ENCODE measurements around the gene NOB1. TPM values are rescaled to one million over a fixed set of nuclear protein-coding genes. Genes with fewer than 3 reads are reported as not detected.
A peak's percentile ranks its signal among the peaks of the same experiment; 100 is the strongest.

The NOB1 gene
- total RNA-seq = 10 to 100 TPM; 39.1 to 44.7 (median 39.7) TPM
- polyA plus RNA-seq = 10 to 100 TPM; 35.1 to 48.8 (median 46.1) TPM
- long read RNA-seq, donor 1, transcript NOB1-201 (9 exons, 1,734 nt) = major isoform, 12 of 13 reads
- long read RNA-seq, donor 1, partial matches to known transcripts = 0 of 13 reads
- long read RNA-seq, donor 1, other reads (novel, unspliced or antisense) = 0 of 13 reads
- long read RNA-seq, donor 2, transcript NOB1-201 (9 exons, 1,734 nt) = major isoform, 14 of 14 reads
- long read RNA-seq, donor 2, partial matches to known transcripts = 0 of 14 reads
- long read RNA-seq, donor 2, other reads (novel, unspliced or antisense) = 0 of 14 reads

DNA sequence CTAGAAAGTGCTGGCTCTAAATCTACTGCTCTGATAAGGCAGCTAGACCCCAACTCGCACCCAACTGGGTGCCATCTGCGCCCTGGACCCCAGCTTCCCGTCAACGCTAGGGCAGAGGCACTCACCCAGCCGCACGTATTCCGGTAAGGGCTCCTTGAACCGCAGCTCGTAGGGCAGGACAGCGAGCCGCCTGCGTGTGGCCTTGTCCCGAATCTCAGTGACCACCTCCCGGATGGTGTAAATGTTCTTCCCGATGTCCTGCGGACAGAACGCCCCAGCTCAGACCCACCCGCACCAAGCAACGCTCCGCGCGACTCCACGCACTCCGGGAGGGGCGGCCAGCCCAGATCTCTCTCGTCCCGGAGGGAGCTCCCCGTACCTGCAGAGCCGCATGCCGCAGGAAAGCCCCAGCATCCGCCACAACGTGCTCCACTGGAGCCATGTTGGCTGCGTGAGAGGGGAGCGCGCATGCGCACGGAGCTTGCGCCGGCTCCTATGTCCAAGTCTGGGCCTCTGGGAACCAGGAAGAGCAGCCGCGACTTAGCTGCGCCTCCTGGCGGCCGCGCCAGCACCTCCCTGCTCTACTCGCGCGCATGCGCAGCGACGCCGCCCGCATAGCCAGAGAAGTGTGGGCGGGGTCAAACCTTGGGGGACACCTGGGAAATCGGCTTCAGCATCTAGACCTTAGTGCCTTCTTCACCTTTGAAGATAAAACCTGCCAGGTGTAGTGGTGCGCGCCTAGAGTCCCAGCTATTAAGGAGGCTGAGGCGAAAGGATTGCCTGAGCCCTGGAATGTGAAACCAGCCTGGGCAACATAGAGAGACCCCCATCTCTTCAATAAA, at the start of gene NOB1:
Gene NOB1 (minus strand): TSS at position 458 of the 842 bp plus-strand sequence. CDS start 16 bp downstream, at position 442.
- DNase-seq = peak; percentile 100
- peaks cover 18 to 30% (median 28%) of the 10 kb centered on the region in 6 donors for H3K4me1 ChIP-seq
- H3K4me3 ChIP-seq = peak within 1 kb of the TSS; percentile 61 to 100 (median 92)
- intact Hi-C loops (cut with DNase I; ENCODE audit: low total_unique reads) = loop anchor here (5.0 to 10.0 kb wide), 2 partner anchors 47 to 360 kb away; no protein-coding TSS in a partner anchor
- H3K27ac ChIP-seq = peak within 1 kb of the TSS; percentile 73 to 89 (median 81)
- peaks cover 0 to 31% (median 24%) of the 10 kb centered on the region in 6 donors for H3K36me3 ChIP-seq
- no peaks in the 10 kb centered on the region for H3K9me3 ChIP-seq
- no peaks in the 10 kb centered on the region for H3K27me3 ChIP-seq (replicated peaks in 1 of 7)
- 0 to 1% (median 0%) methylated on average over 24 to 58 of the region's 58 CpGs for WGBS, 5 donors
- TF ChIP-seq POLR2A (IDR thresholded peaks at IDR 0.05) (peak in 2 of 3 donors; percentile 54 to 64), POLR2AphosphoS5 (IDR thresholded peaks at IDR 0.05) (peak; percentile 95 to 97 (median 95))
- TF ChIP-seq, protein P1, sequence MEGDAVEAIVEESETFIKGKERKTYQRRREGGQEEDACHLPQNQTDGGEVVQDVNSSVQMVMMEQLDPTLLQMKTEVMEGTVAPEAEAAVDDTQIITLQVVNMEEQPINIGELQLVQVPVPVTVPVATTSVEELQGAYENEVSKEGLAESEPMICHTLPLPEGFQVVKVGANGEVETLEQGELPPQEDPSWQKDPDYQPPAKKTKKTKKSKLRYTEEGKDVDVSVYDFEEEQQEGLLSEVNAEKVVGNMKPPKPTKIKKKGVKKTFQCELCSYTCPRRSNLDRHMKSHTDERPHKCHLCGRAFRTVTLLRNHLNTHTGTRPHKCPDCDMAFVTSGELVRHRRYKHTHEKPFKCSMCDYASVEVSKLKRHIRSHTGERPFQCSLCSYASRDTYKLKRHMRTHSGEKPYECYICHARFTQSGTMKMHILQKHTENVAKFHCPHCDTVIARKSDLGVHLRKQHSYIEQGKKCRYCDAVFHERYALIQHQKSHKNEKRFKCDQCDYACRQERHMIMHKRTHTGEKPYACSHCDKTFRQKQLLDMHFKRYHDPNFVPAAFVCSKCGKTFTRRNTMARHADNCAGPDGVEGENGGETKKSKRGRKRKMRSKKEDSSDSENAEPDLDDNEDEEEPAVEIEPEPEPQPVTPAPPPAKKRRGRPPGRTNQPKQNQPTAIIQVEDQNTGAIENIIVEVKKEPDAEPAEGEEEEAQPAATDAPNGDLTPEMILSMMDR (IDR thresholded peaks at IDR 0.05 in 8 of 11, conservative IDR thresholded peaks at IDR 0.05 in 3 of 11) = peak; percentile 99 to 100 (median 100)

DNA sequence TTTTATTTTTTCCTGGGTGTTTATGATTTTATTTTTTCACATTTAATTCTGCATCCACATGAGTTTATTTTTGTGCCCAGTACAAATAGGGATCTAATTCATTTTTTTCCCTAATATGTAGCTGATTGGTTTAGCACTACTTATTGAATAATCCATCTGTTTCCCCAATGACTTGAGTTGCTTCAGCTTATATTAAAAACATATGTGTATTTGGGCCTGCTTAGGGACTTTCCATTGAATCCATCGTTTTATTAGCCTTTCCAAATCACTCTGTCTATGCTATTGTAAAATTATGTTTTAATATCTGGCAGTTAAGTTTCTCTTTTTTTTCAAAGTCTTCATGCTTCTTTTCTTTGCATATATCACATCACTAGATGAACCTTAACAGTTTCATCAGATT, 49.6 kb upstream of the NOB1 start:
- Histone ChIP-seq H3K27ac (no peak overlapping the region), H3K4me1 (peaks cover 0 to 6% (median 0%) of the 10 kb centered on the region in 6 donors), H3K27me3 (replicated peaks in 1 of 7) (no peaks in the 10 kb centered on the region), H3K4me3 (no peak overlapping the region), H3K9me3 (no peaks in the 10 kb centered on the region), H3K36me3 (peaks cover 3 to 91% (median 40%) of the 10 kb centered on the region in 6 donors)
- 79 to 94% (median 87%) methylated on average over 1 of the region's 1 CpG for WGBS, 5 donors
- DNase-seq = no peak
- intact Hi-C loops (cut with DNase I; ENCODE audit: low total_unique reads) = no loop called here
- no peak for TF ChIP-seq POLR2AphosphoS5 (IDR thresholded peaks at IDR 0.05)
- TF ChIP-seq POLR2A (IDR thresholded peaks at IDR 0.05) = no peak
- TF ChIP-seq, protein P1 (IDR thresholded peaks at IDR 0.05 in 8 of 11, conservative IDR thresholded peaks at IDR 0.05 in 3 of 11) = no peak

DNA sequence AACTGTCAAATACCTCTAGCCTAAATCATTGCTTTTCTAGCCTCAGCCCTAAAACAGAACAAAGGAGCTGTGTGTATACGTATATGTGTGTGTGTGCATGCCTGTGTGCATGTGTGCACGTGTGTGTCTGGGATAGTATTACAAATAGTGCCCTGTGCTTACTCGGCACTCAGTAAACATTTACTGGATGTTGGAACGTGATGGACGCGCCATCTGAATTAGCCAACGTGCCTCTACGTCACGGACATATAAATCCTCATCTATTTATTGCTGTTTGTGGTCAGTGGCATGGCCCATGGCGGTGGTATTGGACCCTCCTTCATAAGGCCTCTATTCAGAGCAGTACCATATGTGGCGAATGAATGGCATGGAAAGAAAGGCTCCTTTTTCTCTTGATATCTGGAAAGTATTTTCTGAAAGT, 44.9 kb upstream of the NOB1 start:
- Histone ChIP-seq H3K4me1 (peaks cover 0 to 15% (median 5%) of the 10 kb centered on the region in 6 donors), H3K27me3 (replicated peaks in 1 of 7) (no peaks in the 10 kb centered on the region), H3K4me3 (no peak overlapping the region), H3K27ac (no peak overlapping the region), H3K9me3 (no peaks in the 10 kb centered on the region), H3K36me3 (peaks cover 7 to 67% (median 42%) of the 10 kb centered on the region in 6 donors)
- no peak for TF ChIP-seq POLR2A (IDR thresholded peaks at IDR 0.05)
- no peak for TF ChIP-seq POLR2AphosphoS5 (IDR thresholded peaks at IDR 0.05)
- TF ChIP-seq, protein P1 (IDR thresholded peaks at IDR 0.05 in 8 of 11, conservative IDR thresholded peaks at IDR 0.05 in 3 of 11) = no peak
- DNase-seq = no peak
- intact Hi-C loops (cut with DNase I; ENCODE audit: low total_unique reads) = loop anchor here (5.0 kb wide), 1 partner anchor 133 kb away; no protein-coding TSS in a partner anchor
- WGBS, 5 donors = 92 to 95% (median 94%) methylated on average over 11 of the region's 11 CpGs
